GM19328 (cell line): ENCODE measurements around the gene PSME3IP1.

ENCODE experiments used
- ATAC-seq: cut with Tn5 transposase; IDR thresholded peaks from one replicate; pipeline ENCODE4 v1.9.1; 2021; ENCODE audit warnings: mild to moderate bottlenecking, moderate library complexity; ENCODE audit not compliant: unreplicated experiment

PSME3IP1 gene

DNA sequence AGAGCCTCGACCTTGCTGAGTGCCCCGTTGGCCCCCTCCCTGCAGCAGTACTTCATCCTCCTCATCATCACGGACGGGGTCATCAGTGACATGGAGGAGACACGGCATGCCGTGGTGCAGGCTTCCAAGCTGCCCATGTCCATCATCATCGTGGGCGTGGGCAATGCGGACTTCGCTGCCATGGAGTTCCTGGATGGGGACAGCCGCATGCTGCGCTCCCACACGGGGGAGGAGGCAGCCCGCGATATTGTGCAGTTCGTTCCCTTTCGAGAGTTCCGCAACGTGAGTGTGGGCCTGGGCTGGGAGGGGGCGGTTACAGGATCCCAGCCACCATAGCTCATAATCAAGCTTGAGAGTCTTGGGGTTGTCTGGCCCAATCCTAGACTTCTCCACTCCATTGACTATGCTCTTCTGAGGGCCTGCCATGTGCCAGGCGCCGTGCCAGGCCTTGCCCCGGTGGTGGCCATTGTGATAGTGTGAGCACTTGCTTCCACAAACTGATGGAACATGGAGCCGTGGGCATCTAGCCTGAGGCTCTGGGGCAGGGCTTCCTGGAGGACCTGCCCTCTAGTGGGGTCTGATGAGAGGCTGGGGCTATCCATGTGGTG, 39.7 kb downstream of the PSME3IP1 start:
- ATAC-seq, result no peak

DNA sequence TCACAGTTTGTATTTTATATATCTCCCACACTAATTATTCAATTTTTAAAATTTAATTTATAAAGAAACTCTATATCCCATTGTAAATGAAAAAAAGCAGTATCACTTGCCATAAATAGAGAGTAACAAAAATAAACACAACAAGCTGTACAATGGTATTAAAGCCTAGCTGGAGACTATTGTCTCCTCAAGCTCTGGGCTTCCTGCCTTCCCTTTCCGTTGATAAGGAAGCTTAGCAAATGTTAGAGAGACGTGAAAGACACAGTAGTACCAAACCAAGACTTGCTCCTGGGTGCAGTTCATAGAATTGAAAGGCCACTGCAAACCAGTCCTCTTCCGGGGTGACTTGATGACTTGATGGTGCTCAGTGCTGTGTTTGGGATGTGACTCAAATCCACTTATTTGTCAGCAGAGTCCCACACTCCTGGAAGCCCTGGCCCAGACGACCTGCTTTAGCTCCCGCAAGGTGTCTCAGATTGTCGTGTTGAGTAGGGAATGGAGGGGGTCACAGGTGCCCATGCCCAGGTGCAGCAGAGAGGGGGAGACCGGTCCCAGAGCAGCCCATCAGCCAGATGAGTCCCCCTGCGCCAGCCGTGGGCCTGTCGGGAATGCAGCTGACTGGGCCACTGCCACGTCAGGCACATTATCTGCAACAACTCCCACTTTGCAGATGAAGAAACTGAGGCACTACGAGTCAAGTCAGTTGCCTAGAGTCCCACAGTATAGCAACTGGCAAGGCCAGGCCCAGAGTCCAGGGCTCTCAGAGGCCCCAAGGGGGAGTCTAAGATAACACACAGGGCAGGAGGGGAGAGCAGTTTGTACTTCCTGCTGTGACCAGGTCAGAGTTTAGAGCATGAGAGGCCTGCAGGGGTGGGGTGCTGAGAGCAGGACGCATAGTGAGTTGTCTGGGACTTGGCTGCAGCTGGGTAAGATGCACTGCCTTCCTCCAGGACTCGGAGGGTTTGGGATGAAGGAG, 40.5 kb downstream of the PSME3IP1 start:
- ATAC-seq, result no peak

DNA sequence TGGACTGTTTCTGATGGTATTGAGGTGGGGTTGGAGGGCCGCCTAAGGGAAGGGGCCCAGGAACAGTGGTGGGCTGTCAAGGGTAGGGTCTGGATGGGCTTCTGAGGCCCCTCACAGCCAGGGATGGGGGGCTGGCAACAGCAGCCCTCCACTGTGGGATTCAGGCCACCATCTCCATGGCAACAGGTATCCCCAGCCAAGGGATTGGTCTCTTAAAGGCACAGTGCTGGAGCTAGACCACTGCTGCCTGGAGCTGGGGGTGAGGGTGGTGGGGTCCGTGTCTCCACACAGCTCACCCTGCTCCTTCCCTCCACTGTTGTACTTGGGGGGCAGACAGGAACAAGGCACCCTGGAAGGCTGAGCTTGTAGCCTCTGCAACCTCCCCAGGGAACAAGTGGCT, 41.8 kb downstream of the PSME3IP1 start:
- ATAC-seq, result no peak

DNA sequence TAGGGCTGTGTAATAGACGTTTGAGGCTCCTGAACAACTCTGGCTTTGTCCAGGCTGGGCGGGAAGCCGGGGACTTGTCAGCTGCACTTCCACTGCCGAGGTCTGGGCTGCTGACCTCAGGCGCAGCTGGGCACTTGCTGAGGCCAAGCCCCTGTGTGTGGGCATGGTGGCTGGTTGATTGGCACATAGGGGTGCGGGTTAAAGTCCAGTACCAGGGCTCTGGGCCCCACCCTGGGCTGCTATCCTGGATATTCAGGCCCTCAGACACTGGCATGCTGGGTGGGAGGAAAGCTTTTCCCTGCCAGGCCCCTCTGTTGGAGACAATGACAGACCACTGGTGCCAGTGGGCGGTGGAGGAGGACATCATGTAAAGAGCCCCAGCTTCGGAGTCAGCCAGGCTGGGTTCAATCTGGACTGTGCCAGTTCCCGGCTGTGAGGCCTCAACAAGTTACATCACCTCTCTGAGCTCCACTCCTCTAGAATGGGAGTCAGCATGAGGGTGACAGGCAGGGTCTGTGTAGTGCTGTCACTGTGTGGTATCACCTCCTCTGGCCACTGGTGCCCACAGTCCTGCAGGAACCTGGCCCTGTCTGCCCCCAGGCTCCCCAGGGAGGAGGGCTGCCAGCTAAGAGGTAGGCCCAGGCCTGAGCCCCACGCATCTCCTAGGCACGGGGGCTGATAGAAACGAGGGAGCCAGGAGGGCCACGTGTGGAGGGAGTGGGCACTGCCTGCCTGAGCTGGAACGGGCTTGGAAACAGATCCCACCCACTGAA, 42.5 kb downstream of the PSME3IP1 start:
- no peak for ATAC-seq

DNA sequence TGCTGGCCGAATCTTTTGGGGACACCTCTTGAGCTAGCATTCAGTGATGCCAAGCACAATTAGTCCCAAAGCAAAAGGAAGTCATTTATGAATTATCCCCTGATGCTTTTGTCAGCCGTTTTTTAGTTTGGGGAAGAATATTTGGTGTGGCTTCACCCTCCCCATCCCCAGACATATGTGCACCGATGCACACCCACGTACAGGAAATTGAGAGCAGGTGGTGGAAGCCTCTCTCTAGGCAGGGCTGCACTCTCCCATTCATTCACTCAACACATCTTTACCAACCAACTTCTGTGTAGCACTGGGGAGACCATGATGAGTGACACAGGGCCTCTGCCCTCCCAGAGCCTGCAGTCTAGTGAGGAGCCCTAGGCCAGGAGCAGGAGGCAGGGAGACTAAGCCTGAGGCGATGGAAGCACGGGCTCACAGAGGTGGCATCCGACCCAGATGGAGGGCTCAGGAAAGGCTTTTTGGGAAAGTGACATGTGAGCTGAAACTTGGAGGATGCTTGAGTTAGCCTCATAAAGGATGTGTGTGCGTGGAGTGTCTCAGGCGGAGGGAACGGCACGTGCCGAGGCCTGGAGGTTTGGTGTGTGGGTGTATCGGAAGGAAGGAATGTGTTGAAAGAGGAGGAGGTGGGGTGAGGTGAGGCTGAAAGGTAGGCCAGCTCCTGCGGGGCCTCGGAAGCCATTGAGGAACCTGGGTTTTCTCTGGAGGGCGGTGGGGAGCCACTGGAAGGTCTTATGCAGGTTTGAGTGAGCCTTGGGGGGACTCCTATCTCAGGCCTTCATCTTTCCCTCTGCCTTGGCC, 43.8 kb downstream of the PSME3IP1 start:
- no peak for ATAC-seq

DNA sequence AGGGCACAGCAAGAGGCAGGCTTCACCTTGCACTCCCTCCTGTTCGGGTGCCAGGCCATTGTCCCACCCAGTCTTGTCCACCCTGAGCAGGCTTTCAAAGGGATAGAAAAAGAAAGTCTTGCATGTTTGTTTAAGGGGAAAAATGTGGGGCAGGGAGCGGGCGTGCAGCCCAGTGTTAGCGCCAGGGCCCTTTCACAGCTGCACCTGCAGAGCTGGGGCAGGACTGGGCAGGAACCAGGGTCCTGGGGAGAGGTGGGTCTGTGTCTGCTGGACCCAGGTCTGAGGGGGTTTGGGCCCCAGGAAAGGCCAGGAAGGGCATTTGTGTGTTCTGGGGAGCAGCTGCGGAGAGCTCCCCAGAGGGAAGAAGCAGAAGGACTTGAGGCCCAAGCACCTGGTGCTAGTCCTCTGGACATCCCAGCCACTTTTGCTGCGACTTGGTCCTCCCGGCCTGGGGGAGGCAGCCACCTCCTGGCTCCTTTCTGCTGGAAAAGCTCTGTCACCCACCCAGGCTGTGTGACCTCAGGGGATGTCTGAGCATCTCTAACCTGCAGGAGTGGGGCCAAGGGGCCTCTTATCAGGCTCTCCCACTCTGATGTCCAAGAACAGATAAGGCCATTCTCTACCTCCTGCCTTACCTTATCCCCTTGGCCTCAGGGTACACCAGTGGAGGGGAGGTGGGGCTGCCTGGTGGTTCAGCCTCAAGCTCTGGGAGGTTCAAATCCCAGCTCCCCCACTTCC, 44.7 kb downstream of the PSME3IP1 start:
- no peak for ATAC-seq

DNA sequence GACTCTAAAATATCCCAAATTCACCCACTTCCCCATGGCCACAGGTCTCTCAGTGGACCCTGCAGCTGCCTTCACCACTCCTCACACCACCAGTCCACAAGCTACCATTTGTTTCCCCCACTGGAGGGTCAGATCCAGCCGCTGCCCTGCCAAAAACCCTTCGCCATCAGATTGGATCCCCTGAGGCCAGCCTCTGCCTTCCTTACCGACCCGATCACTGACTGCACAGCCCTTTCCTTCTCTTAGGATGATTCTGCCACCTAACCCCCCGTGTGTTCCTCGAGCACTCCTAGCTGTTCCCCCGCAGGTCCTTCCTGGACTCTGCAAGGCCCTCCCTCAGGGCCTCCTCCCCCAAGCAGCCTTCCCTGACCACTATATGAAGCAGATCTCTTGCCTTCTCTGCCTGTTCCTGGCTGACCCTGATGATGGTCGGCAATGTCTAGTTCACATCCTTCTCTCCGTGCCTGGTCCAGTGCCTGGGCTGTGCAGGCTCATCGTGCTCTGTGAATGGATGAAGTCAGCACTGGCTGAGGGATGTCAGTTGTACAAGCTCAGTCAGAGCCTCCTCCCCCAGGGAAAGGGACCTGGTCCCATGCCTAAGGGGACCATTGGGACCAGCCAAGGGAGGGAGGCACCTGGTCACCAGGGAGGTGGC, 47.4 kb downstream of the PSME3IP1 start:
- ATAC-seq, result no peak

DNA sequence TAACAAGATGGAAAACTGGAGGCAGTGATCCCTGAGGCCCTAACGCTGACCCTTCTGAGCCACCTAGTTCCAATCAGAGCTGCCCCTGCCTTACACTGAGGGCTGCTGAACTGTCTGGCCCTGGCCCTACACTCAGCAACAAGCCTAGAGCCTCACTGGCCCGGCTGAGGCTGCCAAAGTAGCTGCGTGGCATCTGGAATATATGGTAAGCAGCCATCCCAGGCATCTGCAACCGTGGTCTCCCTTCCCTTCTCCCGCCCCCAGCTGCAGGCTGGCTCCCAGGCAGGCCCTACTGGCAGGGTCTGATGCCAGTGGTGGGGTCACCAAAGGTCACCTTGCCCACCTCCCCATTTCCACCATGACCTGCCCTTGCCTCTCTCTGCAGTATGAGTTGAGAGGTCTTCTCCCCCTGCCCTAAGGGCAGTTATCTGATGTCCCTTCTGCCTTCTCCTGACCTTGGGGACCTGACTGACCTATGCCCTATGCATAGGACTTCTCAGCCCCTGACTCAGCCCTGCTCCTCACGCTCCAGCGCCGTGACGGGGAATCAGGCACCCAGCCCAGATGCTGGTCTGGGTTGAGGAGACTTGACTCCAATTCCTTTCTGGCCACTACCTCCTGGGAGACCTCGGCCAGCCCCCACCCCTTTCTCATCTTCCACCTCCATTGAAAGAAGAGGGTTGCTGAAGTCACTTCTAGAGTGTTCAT, 48.1 kb downstream of the PSME3IP1 start:
- ATAC-seq, result no peak

DNA sequence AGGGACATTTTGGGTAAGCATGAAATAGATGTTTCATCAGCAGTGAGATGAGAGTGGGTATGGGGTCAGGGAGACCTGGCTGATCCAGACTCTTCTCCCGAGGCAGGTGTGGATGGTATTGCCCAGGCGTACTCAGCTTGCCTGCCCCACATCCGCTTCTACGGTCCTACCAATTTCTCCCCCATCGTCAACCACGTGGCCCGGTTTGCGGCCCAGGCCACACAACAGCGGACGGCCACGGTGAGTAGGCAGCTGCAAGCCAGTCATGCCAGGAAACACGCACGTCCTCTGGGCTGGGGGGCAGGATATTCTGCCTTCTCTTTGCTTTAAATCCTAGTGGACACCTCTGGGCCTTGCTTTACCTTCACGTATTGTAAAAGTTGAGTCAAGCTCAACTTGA, 48.8 kb downstream of the PSME3IP1 start:
- no peak for ATAC-seq

DNA sequence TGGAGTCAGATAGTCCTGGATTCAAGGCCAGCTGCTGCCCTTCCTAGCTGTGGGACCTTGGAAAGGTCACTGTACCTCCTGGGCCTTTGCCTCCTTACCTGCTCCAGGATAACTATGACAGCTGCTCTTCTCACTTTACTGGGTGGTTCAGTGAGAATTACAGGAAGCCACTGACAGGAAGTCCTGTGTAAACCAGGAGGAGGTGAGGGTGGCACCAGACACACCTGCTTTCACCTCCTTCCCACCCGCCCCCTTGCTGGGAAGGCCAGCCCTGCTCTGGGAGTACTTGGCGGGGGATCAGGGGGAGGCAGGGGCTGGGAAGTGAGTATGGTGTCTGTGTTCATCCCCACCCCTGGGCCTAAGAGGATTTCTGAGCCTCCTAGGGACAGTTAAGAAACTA, 50.9 kb downstream of the PSME3IP1 start:
- no peak for ATAC-seq

DNA sequence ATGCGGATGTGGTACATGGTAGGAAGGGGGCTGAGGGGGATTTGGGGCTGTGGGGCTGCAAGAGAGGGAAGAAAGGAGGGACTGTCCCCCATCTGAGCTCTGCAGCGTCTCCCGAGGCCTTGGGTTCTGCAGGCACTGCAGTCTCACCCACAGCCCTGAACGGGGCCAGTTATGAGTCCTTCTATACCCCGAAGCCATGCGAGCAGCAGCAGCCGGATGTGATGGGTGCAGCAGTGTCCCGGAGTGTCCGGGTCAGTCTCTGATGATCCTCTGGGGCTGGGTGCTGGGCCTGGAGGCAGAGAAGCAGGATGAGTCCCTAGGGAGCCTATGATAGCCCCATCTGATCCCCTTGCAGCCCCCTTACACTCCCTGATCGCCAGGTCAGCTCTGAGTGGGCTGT, 52.0 kb downstream of the PSME3IP1 start:
- ATAC-seq, result no peak

DNA sequence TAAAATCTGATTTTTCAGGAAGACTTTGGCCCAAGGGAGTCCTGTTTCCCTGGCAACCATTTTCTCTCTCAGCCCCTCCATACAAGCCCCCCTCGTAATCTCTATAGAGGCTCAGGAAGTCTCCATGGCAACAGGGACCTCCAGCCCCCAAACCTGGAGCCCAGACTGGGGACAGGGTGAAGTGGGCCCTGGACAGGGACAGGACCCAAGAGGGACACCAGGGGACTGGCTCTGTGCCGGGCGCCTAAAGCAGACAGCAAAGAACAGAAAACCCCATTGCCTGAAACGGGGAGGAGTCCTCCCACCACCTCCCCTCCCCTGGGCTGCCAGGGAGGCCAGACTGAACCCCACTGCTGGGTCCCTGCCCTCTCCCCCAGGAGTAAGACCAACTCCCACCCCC, 52.8 kb downstream of the PSME3IP1 start:
- no peak for ATAC-seq

DNA sequence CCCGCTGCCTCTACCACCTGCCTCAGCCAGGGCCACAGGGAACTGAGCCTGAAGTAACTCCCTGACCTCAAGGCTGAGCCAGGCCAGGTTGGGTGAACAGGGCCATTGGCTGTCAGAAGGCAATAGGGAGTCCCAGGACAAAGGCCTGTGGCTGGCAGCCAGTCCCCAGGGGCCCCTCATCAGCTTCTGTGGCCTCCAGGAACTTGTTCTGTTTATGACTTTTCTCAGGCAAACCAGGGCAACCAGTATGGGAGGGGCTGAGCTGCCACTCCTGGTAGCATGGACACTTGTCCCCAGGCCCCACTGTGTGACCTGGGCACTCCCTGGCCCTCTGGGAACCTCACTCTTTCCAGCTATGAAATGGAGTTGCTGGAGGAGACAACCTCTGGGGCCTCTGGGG, 53.4 kb downstream of the PSME3IP1 start:
- no peak for ATAC-seq

DNA sequence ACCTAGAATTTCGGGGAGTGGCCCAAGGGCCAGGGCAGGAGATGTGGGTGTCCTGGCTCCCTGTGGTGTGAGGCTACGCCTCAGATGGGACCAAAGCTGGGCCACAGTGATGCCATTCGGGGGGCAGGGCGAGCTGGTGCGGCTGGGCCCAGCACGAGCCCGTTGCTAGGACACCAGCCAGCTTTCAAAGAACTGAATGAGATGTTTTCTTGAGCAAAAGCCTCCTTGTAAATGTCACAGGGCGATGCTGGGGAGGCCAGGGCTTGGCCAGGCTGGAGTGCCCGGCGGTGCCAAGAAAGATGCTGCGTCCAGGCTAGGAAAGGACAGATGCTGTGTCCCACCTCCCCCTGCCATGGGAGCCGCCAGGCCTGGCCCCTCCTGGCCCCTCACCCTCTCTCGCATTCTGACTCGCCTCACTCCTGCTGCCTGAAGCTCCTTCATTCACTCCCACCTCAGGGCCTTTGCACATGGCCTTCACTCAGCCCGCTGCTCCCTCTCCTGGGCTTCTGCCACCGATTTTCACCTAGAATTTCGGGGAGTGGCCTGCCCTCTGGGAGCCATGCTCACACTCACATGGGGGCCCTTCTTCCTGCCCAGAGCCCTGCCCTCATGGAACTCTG, 54.4 kb downstream of the PSME3IP1 start:
- no peak for ATAC-seq

DNA sequence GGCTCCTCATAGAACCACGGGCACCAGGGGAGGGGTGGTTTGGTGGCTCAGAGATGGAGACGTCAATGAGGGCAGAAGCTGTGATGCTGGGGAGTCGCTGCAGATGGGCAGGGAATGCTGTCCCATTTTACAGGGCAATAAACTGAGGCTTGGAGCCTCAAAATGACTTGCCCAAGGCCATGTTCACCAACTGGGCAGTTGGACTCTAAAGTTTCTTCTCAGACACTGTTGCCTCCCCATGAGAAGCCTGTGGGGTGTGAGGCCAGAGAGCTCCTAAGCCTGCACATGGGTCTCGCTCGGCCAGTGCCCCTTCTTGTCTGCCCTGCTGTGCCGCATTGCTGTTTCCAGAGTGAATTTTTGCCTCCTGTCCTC, 54.9 kb downstream of the PSME3IP1 start:
- no peak for ATAC-seq

DNA sequence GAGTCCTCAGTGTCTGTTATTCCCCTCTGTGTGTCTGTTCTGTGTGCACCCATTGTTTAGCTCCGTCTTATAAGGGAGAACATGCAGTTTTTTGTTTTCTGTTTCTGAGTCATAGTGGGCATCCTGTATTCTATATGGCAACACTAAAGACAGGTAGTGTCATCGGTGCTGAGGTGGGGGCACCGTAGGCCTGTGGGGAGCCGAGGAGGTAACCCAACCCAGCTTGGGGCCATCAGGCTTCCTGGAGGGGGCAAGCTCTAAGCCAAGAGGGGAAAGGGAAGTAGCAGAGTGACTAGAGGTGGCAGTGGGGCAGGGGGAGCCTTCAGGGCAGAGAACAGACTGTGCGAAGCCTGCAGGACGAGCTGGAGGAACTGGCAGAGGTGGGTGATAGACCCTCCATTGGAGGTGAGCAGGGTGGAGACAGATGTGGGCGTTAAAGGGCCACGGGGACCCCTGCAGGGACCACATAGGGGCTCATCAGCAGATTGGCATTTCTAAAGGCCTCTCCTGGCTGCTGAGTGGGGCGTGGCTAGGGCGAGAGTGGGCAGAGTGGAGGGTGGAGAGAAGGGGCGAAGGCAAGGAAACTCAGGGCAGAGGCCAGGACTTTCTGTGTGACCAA, 57.0 kb downstream of the PSME3IP1 start:
- ATAC-seq, result no peak

DNA sequence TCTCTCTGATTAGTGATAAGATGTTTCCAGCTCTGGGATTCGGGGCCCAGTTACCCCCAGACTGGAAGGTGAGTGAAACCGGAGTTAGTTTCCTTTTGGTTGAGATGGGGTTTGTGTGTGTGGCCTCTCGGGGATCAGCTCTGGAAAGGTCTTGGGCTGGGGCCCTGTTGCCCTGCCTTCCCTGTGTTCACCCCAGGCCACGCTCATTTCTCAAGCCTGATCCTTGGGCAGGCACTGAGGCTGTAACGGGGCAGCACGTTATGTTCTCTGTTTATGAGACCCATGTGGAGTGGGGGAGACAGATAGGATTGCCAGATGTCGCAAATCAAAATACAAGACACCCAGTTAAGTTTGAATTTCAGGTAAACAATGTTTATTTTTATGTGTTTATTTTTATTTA, 58.0 kb downstream of the PSME3IP1 start:
- no peak for ATAC-seq
